HG03196 (cell line): ENCODE data around the gene DCHS2.

ENCODE experiments used
- ATAC-seq: cut with Tn5 transposase; IDR thresholded peaks from one replicate; pipeline ENCODE4 v1.9.1; 2021; ENCODE audit not compliant: unreplicated experiment

Gene DCHS2, protein sequence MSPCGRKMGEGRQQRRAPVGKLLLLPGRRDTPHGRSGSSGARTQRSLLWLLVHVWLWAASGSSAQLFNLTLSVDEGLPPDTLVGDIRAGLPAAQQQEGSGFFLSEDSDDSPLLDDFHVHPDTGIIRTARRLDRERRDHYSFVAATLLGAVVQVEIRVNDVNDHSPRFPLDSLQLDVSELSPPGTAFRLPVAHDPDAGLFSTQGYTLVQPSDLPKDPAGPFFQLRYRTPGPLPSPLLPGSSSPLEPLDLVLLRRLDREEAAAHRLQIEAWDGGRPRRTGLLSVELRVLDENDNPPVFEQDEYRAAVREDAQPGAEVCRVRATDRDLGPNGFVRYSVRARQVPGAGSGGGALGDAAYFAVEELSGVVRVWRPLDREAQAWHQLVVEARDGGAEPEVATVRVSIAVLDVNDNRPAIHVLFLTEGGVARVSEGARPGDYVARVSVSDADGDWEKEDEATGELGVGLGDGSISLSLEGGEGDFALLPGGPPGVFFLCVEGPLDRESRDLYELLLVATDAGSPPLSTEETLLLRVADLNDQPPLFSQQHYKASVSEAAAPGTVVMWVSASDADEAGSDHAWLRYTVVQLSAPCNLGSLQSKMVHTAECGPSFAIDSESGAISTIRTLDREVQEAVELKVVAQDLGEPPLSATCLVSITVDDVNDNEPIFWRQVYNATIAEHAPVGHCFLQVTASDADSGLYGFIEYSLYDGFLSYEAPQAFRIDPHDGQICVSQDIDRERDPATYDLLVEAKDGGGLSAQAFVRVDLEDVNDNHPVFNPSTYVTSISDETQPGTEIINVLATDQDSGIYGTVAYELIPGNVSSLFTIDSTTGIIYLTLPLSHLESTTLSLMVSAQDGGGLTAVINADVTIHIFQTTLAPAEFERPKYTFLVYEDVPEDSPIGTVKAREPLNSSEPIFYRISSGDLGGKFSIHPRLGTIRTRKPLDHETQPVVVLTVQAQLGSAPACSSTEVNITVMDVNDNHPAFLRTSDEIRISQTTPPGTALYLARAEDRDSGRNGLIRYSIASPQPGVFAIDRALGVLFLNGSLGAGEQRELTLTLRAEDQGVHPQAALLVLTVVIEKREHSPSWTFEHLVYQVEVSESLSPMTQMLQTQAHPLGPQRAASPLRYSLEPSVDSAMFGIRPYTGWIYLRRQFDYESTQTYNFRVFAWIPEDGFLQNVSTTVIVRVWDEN (N-terminal part only)

DNA sequence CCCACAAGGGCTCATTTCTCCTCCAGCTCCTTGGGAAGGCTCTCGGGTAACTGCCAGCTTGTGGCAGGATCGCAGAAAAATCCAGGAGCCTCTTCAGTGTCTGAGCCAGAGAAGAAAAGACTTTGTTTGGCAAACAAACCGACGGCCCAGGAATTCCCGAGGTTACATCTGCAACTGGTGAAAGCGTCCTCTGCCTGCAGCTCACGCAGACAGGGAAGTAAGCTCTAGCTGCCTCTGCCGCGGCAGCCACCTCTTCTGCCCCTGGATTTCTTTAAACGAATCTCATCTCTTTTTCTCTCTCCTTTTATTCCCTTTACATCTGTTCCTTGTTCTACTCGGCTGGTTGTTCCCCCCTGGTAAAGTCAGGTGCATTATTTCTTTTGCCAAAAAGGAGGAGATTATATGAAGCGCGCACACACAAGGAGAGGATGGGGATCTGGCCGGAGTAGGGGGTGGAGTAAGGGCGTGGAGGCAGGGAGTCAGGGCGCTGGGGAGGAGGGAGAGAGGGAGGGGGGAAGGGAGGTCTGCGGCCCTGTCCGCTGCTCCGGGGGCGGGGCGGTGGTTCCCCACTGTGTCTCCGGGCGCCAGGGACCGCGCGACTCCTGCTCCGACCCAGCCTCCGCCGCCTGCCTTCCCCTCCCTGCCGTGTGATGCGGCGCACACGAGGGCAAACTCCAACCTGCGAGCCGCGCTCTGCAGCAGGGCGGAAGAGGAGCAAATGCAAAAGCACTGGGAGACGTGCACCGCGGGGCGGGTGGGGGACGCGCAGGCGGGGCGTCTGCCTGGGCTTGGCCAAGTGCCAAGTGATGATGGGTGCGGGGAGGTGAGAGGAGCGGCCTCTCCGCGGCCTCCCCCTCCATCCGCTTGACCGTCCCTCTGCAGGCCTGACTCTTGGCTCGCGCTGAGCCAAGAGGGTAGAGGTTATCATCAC lies at the start of gene DCHS2:
DCHS2 (minus strand) TSS at position 459 of the 931 bp plus-strand sequence; CDS start at position 15, 444 bp downstream.
- peak; percentile 55 for ATAC-seq

DNA sequence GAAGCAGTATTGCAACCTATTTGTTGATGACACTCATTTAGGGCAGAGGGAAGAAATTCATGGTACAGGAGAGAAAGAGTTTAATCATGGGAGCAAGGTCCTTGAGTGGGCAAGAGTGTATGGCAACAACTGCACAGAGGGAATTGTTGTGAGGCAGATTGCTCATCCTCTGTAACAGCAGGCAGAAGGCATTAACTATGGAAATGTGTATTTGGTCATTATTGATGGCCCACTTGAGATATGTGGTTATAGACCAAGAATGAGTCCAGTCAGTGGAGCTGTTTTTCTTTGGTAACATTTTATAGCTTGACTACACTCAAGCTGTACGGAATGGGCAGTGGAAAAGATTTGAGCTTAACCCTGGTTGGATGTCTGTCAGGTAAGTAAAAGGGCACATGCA lies 42.7 kb upstream of the DCHS2 start:
- no peak for ATAC-seq

DNA sequence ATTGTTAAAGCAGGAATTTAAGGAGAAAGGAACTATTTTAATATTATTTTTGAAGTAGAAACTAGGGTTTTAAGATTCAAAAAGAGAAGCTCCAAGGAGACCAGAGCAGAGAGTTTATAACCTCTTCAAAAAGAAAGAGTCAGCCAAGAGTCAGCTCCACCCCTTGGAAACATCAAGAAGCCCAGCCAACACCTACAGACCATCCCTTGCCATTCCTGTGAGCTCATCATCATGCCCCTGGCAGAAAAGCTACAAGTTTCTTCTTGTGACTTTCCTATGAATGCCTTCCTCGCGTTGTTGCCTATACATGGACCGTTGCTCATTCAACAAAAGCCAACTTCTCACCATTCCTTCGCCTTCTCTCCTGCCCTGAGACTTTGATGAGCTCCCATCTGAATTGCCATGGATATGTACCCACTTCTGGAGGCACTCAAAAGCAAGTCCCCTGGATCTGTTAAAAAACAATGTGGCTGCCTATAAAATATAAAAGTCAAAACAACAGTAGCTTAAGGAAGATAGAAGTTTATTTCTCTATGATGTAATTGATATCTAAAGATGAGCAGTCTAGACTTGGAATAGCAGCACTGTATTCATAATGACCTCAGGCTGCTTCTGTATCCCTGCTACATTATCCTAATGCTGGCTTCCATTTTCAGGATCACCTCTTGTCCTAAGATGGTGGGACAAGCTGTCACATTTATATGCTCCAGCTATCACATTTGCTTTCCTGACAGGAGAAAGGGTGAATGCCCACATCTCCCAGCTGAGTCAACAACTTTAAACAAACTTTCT lies 38.3 kb upstream of the DCHS2 start:
- no peak for ATAC-seq

DNA sequence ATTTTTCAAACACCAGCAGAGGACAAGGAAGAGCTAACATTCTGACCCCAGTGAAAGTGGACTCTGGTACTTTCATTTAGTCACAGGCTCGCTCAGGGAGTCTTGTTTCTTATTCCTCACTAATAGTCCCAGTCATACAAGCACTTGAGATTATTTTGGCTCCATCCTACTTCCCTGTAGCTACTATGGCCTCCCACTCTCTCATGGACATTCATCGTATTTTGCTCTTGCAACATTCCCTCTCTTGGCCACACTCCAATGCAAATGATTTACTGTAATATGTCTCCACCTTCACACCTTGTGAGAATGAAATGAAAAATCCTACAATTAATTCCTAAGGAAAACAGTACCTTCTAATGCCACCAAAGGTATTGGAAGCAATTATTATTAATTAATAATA lies 37.3 kb upstream of the DCHS2 start:
- no peak for ATAC-seq

DNA sequence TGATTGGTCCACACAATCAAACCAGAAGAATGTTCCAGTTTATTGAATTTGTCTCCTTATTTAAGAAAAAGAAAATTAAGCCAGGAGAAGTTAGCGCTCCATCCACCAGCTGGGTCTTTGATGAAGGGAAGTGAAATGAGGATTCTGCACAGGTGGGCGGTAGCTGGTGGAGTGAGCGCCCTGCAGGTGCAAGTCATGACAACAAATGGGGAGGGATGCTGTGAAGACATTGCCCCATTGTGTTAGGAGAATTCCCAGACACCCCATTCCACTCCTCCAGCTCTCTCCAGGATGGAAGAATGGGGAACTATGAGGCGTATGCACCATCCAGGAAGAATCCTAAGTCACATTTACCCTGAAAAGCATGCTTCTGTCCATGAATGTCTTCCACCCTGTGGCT lies 35.7 kb upstream of the DCHS2 start:
- no peak for ATAC-seq

DNA sequence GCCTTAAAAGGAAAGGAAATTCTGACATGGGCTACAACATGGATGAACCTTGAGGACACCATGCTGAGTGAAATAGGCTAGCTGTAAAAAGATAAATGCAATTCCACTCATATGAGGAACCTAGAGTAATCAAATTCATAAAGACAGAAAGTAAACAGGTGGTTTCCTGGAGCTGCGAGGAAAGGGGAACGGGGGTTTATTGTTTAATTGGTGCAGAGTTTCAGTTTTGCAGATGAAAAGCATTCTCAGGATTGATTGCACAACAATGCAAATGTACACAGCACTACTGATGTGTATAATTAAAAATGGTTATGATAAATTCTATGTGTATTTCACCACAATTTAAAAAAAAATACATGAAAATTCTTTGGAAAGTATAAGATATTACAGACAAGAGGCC lies 34.6 kb upstream of the DCHS2 start:
- no peak for ATAC-seq

DNA sequence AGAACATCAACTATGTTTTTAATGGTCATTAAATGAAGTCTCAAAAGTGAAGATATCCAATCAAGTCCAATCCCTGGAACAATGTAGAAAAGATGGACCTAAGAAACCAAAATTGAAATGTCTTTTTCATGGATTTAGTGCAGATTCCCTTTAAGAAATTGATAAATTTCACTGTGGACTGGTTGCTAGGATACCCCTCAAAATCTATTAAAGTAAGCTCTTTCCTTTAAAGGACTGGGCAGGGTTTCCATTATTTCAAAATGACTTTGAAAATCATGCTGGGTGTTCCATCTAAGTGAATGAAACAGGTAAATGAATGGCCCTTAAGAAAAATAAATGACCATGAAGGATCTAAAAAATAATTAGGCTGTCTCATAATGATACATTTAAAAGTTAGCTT lies 30.0 kb upstream of the DCHS2 start:
- no peak for ATAC-seq

DNA sequence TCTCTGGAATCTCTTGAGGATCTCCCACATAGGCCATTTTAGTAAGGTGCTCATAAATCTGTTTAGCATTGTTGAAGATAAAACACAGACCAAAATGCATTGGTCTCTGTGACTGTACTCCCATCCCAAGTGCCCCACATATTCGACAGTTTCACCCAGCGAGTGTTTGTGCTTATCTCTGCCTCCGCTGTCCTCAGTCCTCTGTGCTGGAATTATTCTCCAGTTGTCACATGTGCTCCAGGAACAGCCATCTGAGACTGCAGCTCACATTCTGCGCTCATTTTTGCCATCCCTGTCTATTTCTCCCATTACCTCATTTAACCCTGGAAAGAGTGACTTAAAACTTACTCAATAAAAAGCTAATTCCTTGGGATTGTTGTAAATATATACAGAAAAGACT lies 27.6 kb upstream of the DCHS2 start:
- no peak for ATAC-seq

DNA sequence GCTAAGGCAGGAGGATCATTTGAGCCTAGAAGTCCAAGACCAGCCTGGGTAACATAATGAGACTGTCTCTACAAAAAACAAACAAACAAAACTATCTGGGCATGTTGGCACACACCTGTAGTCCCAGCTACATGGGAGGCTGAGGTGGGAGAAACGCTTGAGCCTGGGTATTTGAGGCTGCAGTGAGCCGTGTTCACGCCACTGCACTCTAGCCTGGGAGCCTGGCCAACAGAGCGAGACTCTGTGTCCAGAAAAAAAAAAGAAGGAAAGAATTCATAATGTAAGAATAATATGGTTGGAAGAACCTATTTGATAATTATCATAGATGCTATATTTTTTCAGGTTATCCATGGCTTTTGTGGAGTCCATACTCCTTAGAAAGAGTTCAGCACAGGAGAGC lies 26.0 kb upstream of the DCHS2 start:
- ATAC-seq: no peak

DNA sequence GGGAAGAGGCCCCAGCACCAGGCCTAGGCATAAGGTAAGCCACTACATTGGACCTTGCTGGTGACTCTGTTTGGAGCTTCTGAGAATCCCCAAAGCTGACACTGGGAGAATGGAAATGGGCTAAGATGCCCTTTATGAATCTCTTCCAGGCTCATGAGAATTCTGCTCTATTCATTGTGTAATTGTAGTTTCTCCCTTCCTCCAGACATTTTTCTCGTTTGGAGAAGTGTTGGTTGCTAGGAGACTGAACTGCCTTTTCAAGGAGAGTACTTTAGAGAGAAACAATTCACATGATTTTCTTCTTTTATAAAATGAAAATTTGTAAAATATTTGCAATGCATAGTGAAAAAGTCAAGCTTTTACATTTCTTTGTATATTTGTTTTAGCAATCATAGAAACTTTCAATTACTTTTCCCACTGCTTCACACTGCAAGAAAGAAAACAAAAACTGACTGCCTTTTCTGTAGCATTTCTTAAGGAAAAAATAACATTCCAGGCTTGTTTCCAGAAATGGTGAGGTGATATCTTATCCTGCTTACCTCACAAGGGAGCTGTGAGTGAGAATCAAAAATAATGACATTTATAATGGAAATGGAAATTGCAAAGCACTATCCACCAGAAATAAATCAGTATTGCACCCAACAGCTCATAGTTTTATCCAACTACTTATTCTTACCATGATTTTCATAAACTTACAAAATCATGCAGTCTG lies 24.9 kb upstream of the DCHS2 start:
- ATAC-seq: no peak

DNA sequence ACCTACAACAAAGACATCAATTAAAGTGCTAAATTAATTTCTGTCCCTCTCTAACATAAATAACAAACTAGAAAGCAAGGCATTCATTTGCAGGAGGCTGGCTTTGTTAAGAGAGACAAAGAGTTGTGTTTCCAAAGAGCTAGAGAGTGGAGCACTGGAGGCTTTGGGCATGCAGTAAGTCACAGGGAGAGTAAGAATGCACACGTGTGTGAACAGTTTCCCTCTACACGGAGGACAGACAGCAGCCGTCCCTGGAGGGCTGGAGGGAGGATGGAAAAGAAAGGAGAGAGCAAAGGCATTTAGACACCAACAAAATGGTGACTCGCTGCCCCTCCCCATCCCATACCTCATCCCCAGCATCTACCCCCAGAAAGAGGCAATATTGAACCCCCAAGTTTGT lies 20.4 kb upstream of the DCHS2 start:
- no peak for ATAC-seq

DNA sequence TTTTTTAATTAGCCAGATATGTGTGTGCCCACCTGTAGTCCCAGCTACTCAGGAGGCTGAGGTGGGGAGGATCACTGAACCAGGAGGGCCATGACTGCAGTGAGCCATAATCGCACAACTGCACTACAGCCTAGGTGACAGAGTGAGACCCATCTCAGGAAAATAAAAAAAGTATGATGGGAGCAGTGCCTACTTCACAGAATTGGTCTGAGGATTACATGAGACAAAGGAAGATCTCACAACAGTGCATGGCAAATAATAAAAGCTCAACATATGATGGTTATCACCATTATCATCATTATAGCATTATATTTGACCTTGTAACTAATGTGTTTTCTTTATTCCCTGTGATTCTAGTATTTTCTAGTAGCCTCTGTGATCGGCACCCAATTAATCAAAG lies 19.9 kb upstream of the DCHS2 start:
- ATAC-seq: no peak

DNA sequence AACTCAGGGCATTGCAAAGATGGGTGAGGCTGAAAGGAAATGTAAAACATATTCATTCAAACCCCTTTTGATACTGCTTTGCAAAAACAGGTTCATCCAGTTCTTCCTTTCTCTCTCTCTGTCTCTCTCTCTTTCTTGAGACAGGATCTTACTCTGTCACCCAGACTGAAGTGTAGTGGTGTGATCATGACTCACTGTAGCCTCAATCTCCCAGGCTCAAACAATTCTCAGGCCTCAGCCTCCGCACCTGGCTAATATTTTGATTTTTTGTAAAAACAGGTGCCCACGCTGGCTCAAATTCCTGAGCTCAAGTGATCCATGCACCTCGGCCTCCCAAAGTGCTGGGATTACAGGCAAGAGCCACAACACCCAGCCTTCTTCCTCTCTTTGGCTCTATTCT lies 15.6 kb upstream of the DCHS2 start:
- no peak for ATAC-seq

DNA sequence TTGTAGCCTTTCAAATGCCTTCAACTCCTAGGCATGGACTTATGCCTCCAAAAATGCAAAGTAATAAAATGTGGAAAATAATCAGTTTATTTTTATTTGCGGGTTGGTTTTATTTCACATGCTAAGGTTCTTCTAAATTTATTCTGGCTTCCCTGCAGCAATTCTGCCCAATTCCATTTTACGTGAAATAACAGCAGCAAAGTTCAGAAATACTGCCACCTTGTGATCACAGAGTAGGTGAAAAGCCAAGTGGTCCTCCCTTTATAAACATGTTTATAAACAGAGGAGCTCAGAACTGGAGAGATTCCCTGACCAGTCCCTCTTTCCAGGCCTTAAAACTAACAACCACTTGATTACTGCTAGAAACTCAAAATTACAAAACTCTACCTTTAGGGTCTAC lies 14.7 kb upstream of the DCHS2 start:
- ATAC-seq: no peak

DNA sequence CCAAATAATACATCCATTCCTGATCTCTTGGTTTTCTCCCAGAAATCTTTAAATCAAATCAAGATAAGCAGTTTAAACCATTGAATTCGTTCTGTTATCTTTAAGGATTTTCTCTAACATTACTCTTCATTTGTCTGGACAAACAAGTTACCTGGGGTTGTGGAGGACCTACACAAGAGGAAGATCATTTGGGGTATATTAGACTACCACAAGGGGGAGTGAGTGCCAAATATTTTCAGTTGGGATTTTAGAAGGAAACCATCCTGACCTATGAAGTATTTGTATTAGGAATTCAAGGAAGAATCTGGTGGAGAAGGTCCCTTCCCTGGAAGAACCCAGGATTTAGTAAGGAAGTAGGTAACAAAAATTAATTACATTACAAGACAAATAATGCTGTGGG lies 12.0 kb upstream of the DCHS2 start:
- ATAC-seq: no peak

DNA sequence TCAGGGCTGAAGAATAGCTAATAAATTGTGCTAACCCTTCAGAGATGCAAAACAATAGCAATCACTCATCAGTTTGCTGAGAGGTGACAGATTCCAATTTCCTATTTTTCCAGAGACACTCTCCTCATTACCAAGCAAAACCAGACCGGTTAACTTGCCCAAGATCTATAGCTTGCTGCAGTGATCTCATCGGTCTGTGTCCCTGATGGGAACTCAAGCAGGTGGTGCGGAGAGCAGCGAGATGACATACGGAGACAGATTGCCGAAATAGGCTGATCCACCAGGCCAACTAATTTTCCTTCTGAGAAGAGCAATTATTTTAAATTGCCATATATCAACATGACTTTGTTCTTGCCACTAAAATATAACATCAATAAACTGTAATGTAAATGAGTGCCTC lies 10.5 kb upstream of the DCHS2 start:
- ATAC-seq: no peak

DNA sequence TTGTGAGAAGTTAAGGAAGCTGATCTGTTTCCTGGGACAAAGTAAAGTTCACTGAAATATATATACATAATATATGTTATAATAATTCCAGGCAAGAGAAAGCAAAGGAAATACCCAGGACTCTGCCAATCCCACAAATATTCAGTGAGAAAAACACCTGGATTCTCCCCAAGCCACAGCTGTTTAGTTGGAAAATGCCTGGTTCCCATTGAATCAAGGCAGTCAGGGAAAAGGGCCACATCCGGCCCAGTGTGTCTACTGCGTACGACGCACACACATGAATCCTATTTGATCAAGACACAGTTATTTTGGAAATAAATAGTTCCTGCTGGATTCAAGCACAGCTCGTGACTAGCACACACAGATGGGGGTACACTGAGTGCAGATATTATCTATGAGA lies 6.3 kb upstream of the DCHS2 start:
- ATAC-seq: no peak

DNA sequence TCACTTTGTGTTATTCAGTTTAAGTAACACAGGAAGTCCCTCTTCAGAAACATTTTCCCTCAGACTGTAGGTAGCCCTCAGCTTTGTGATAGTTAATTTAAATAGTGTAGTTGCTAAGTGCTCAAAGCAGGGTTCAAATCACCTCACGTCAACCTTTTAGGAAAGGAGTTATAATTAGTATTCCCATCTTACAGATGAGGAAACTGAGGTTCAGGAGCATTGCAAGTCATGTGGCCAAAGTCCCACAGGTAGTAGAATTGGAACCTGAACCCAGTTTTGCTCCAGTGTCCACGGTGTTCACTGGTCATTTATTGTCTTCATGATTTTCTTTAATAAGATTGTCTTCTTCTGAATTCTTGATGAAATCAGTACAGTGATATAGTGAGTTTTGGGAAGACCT lies 4.3 kb upstream of the DCHS2 start:
- no peak for ATAC-seq

DNA sequence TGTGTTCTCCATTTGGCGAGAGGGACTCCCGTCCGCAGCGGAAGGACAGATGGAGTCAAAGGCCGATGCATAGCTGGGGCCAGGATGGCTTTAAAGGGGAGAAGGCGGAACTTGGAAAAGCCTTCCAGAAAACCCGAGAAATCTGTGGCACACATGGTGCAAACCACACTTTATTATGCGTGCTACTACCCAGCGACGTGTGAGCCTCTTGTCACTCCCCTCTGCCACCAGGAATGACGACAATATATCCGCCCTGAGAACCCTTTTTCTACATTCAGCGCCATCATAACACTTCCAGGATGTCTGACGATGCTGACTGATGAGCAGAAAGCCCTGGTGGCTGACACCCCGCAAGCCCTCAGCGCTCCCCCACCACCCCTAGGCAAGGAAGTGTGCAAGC lies 689 bp upstream of the DCHS2 start:
- no peak for ATAC-seq
